Neuron (in vitro differentiated cells): Measurements from ENCODE around the gene GRID2.

Experiments used
- H2AFZ ChIP-seq: one replicate; pipeline ENCODE4 v1.6.1; 2013; ENCODE audit warnings: low read depth, mild to moderate bottlenecking, inconsistent platforms, low read length, moderate library complexity
- H3K27me3 ChIP-seq: one replicate; pipeline ENCODE4 v1.6.1; 2013; ENCODE audit warnings: low read length; ENCODE audit not compliant: insufficient read depth
- H3K36me3 ChIP-seq: one replicate; pipeline ENCODE4 v1.6.1; 2013; ENCODE audit warnings: low read length; ENCODE audit not compliant: insufficient read depth
- H3K4me1 ChIP-seq: one replicate; pipeline ENCODE4 v1.6.1; 2013; ENCODE audit warnings: low read length; ENCODE audit not compliant: insufficient read depth
- H3K4me3 ChIP-seq: 2 replicates; pipeline ENCODE4 v1.5.1; 2013; ENCODE audit warnings: mild to moderate bottlenecking, low read length, moderate library complexity
- H3K9me3 ChIP-seq: one replicate; pipeline ENCODE4 v1.6.1; 2013; ENCODE audit warnings: low read length

Gene GRID2

GRCh38 chr4:93513851-93514250, 1210.1 kb downstream of the GRID2 start:
- Histone ChIP-seq H3K4me1 (no peaks in the 10 kb centered on the region), H3K27me3 (no peaks in the 10 kb centered on the region), H2AFZ (no peak overlapping the region), H3K4me3 (no peak overlapping the region), H3K9me3 (no peaks in the 10 kb centered on the region), H3K36me3 (no peaks in the 10 kb centered on the region)

- Histone ChIP-seq H3K4me3 (no peak overlapping the region), H3K9me3 (no peaks in the 10 kb centered on the region), H2AFZ (no peak overlapping the region), H3K27me3 (no peaks in the 10 kb centered on the region), H3K4me1 (no peaks in the 10 kb centered on the region), H3K36me3 (no peaks in the 10 kb centered on the region)
Measured at GRCh38 chr4:93515208-93515607, 1211.4 kb downstream of the GRID2 start.

- Histone ChIP-seq H3K4me1 (no peaks in the 10 kb centered on the region), H3K9me3 (no peaks in the 10 kb centered on the region), H3K27me3 (no peaks in the 10 kb centered on the region), H2AFZ (no peak overlapping the region), H3K36me3 (no peaks in the 10 kb centered on the region), H3K4me3 (no peak overlapping the region)
Measured at GRCh38 chr4:93529692-93530372, 1226.1 kb downstream of the GRID2 start.

GRCh38 chr4:93532234-93532633, 1228.5 kb downstream of the GRID2 start:
- Histone ChIP-seq H2AFZ (no peak overlapping the region), H3K4me3 (no peak overlapping the region), H3K27me3 (no peaks in the 10 kb centered on the region), H3K9me3 (no peaks in the 10 kb centered on the region), H3K36me3 (no peaks in the 10 kb centered on the region), H3K4me1 (no peaks in the 10 kb centered on the region)

GRCh38 chr4:93540562-93540961, 1236.8 kb downstream of the GRID2 start:
- Histone ChIP-seq H3K4me3 (no peak overlapping the region), H3K27me3 (no peaks in the 10 kb centered on the region), H3K36me3 (no peaks in the 10 kb centered on the region), H3K4me1 (no peaks in the 10 kb centered on the region), H2AFZ (no peak overlapping the region), H3K9me3 (no peaks in the 10 kb centered on the region)

GRCh38 chr4:93561842-93562241, 1258.1 kb downstream of the GRID2 start:
- Histone ChIP-seq H3K4me1 (no peaks in the 10 kb centered on the region), H3K27me3 (no peaks in the 10 kb centered on the region), H2AFZ (no peak overlapping the region), H3K9me3 (no peaks in the 10 kb centered on the region), H3K36me3 (no peaks in the 10 kb centered on the region), H3K4me3 (no peak overlapping the region)

GRCh38 chr4:93568758-93569157, 1265.0 kb downstream of the GRID2 start:
- H3K9me3 ChIP-seq = no peaks in the 10 kb centered on the region
- no peak overlapping the region for H3K4me3 ChIP-seq
- H3K4me1 ChIP-seq = no peaks in the 10 kb centered on the region
- H2AFZ ChIP-seq = no peak overlapping the region
- H3K36me3 ChIP-seq = no peaks in the 10 kb centered on the region
- no peaks in the 10 kb centered on the region for H3K27me3 ChIP-seq

- no peak overlapping the region for H2AFZ ChIP-seq
Measured at GRCh38 chr4:93573285-93573684, 1269.5 kb downstream of the GRID2 start.

GRCh38 chr4:93578942-93579341, 1275.2 kb downstream of the GRID2 start:
- Histone ChIP-seq H3K27me3 (no peaks in the 10 kb centered on the region), H3K4me1 (no peaks in the 10 kb centered on the region), H3K9me3 (no peaks in the 10 kb centered on the region), H3K4me3 (no peak overlapping the region), H2AFZ (no peak overlapping the region), H3K36me3 (no peaks in the 10 kb centered on the region)

More at GRCh38 chr4:93573285-93573684, 1269.5 kb downstream of the GRID2 start:
- Histone ChIP-seq H3K4me1 (no peaks in the 10 kb centered on the region), H3K9me3 (no peaks in the 10 kb centered on the region), H3K36me3 (no peaks in the 10 kb centered on the region), H3K27me3 (no peaks in the 10 kb centered on the region), H3K4me3 (no peak overlapping the region)

GRCh38 chr4:93605163-93605562, 1301.4 kb downstream of the GRID2 start:
- H3K9me3 ChIP-seq = no peaks in the 10 kb centered on the region
- H3K4me1 ChIP-seq = no peaks in the 10 kb centered on the region
- H2AFZ ChIP-seq = no peak overlapping the region
- H3K36me3 ChIP-seq = no peaks in the 10 kb centered on the region
- H3K4me3 ChIP-seq = no peak overlapping the region
- H3K27me3 ChIP-seq = no peaks in the 10 kb centered on the region

- Histone ChIP-seq H3K9me3 (no peaks in the 10 kb centered on the region), H3K36me3 (no peaks in the 10 kb centered on the region), H3K27me3 (no peaks in the 10 kb centered on the region), H3K4me1 (no peaks in the 10 kb centered on the region), H3K4me3 (no peak overlapping the region), H2AFZ (no peak overlapping the region)
Measured at GRCh38 chr4:93617606-93618005, 1313.8 kb downstream of the GRID2 start.

GRCh38 chr4:93633721-93634120, 1330.0 kb downstream of the GRID2 start:
- no peak overlapping the region for H3K4me3 ChIP-seq
- no peak overlapping the region for H2AFZ ChIP-seq
- no peaks in the 10 kb centered on the region for H3K36me3 ChIP-seq
- H3K27me3 ChIP-seq = no peaks in the 10 kb centered on the region
- no peaks in the 10 kb centered on the region for H3K9me3 ChIP-seq
- no peaks in the 10 kb centered on the region for H3K4me1 ChIP-seq

GRCh38 chr4:93635943-93636342, 1332.2 kb downstream of the GRID2 start:
- Histone ChIP-seq H2AFZ (no peak overlapping the region), H3K27me3 (no peaks in the 10 kb centered on the region), H3K9me3 (no peaks in the 10 kb centered on the region), H3K4me1 (no peaks in the 10 kb centered on the region), H3K36me3 (no peaks in the 10 kb centered on the region), H3K4me3 (no peak overlapping the region)

GRCh38 chr4:93645120-93645519, 1341.4 kb downstream of the GRID2 start:
- Histone ChIP-seq H2AFZ (no peak overlapping the region), H3K4me1 (no peaks in the 10 kb centered on the region), H3K4me3 (no peak overlapping the region), H3K36me3 (no peaks in the 10 kb centered on the region), H3K9me3 (no peaks in the 10 kb centered on the region), H3K27me3 (no peaks in the 10 kb centered on the region)
